ENCODE data around the gene HECTD4. TPM values are rescaled to one million over a fixed set of nuclear protein-coding genes. Genes with fewer than 3 reads are reported as not detected.

Gene HECTD4
- total RNA-seq, 4 donors from 2014 or later, result 28.2 to 54.4 (median 33.7) TPM

- no peak for TF ChIP-seq CTCF (IDR thresholded peaks at IDR 0.05; ENCODE audit: low read depth)
Measured at GRCh38 chr12:112243255-112244110, 138.7 kb downstream of the HECTD4 start.

GRCh38 chr12:112241176-112241575 is 141.1 kb downstream of the HECTD4 start:
- TF ChIP-seq CTCF (IDR thresholded peaks at IDR 0.05; ENCODE audit: low read depth), result no peak

- TF ChIP-seq CTCF (IDR thresholded peaks at IDR 0.05; ENCODE audit: low read depth), result no peak
Measured at GRCh38 chr12:112239881-112240280, 142.3 kb downstream of the HECTD4 start.

GRCh38 chr12:112239020-112239419 is 143.2 kb downstream of the HECTD4 start:
- TF ChIP-seq CTCF (IDR thresholded peaks at IDR 0.05; ENCODE audit: low read depth), result no peak

- TF ChIP-seq CTCF (IDR thresholded peaks at IDR 0.05; ENCODE audit: low read depth), result no peak
Measured at GRCh38 chr12:112238441-112238840, 143.8 kb downstream of the HECTD4 start.

- TF ChIP-seq CTCF (IDR thresholded peaks at IDR 0.05; ENCODE audit: low read depth), result no peak
Measured at GRCh38 chr12:112236786-112237185, 145.4 kb downstream of the HECTD4 start.

- no peak for TF ChIP-seq CTCF (IDR thresholded peaks at IDR 0.05; ENCODE audit: low read depth)
Measured at GRCh38 chr12:112236386-112236785, 145.8 kb downstream of the HECTD4 start.
